HepG2 (cell line): Measurements from ENCODE around the gene CNOT1. TPM values are rescaled to one million over a fixed set of nuclear protein-coding genes. Genes with fewer than 3 reads are reported as not detected.

Experiments
- BCL6 ChIP-seq: IDR thresholded peaks from 2 replicates; pipeline ENCODE4 v1.6.1; 2016; ENCODE audit warnings: missing genetic modification reagents, missing compliant biosample characterization
- POLR2AphosphoS5 ChIP-seq: IDR thresholded peaks from 2 replicates; pipeline ENCODE4 v1.6.1; 2012; ENCODE audit warnings: low read depth, low read length
- POLR2G ChIP-seq: fragments of 200-400 bp; formaldehyde crosslinking; IDR thresholded peaks from 2 replicates; pipeline ENCODE4 v1.6.1; 2018; ENCODE audit warnings: mild to moderate bottlenecking, low read depth, low read length, moderate library complexity
- SMAD3 ChIP-seq: sonication (generic); formaldehyde crosslinking; IDR thresholded peaks from 2 replicates; pipeline ENCODE4 v1.4.0; 2020; ENCODE audit warnings: missing genetic modification reagents
- SRSF9 ChIP-seq: fragments of 200-400 bp; formaldehyde crosslinking; IDR thresholded peaks from 2 replicates; pipeline ENCODE4 v1.6.1; 2018; ENCODE audit warnings: borderline replicate concordance, mild to moderate bottlenecking, low read depth, low read length; ENCODE audit not compliant: insufficient read depth, poor library complexity, severe bottlenecking
- THAP11 ChIP-seq: IDR thresholded peaks from 2 replicates; pipeline ENCODE4 v1.6.1; 2016; ENCODE audit warnings: missing biosample characterization, missing genetic modification reagents
- XBP1 ChIP-seq: sonication (generic); formaldehyde crosslinking; IDR thresholded peaks from 2 replicates; pipeline ENCODE4 v1.5.0; 2020; ENCODE audit warnings: missing genetic modification reagents
- XRCC5 ChIP-seq: fragments of 200-400 bp; formaldehyde crosslinking; optimal IDR thresholded peaks from 2 replicates; pipeline ENCODE3; 2017; ENCODE audit warnings: mild to moderate bottlenecking, low read length
- YEATS2 ChIP-seq: sonication (generic); formaldehyde crosslinking; IDR thresholded peaks from 2 replicates; pipeline ENCODE4 v1.4.0; 2020; ENCODE audit warnings: missing genetic modification reagents, borderline replicate concordance
- ZNF776 ChIP-seq: sonication (generic); formaldehyde crosslinking; IDR thresholded peaks from 2 replicates; pipeline ENCODE4 v1.4.0; 2020; ENCODE audit warnings: mild to moderate bottlenecking, missing genetic modification reagents
- polyA plus RNA-seq, 8 experiments: library from polyadenylated mRNA; depleted of rRNA in 3 of 8; stranded (reverse) in 7 of 8; unstranded in 1 of 8; fragments of >200 nt; fragmentation: Illumina TruSeq in 4 of 8; extraction: Trizol in 4 of 8; gene quantifications; 2 replicates each; pipeline versions ENCODE4 v1.2.1 to v1.2.3, GENCODE V29; 2011 to 2016; ENCODE audit warnings: low read depth in 4 of 8, missing spikeins in 1 of 8, mixed read lengths in 1 of 8; ENCODE audit not compliant: insufficient read depth in 1 of 8
- total RNA-seq, 5 experiments: library from RNA; depleted of rRNA; stranded (reverse); fragments of >200 nt; fragmentation: Illumina TruSeq; extraction: Trizol; gene quantifications; 2 replicates each; pipeline ENCODE4 v1.2.3, GENCODE V29; 2016; ENCODE audit warnings: low read depth in 1 of 5
- TF ChIP-seq, protein P1 (sequence below): sonication (generic); formaldehyde crosslinking; IDR thresholded peaks from 2 replicates; pipeline ENCODE4 v1.4.0; 2020; ENCODE audit warnings: mild to moderate bottlenecking, low read depth, missing genetic modification reagents
- TF ChIP-seq, protein P2 (sequence below): sonication (generic); formaldehyde crosslinking; IDR thresholded peaks from 2 replicates; pipeline ENCODE4 v1.5.0; 2020; ENCODE audit warnings: missing genetic modification reagents

Gene CNOT1
- total and polyA plus RNA-seq, 2 of the 13 experiments (the other 11 are each of a cell fraction or from before 2014, with no cell fraction given) = 188 to 232 TPM

DNA sequence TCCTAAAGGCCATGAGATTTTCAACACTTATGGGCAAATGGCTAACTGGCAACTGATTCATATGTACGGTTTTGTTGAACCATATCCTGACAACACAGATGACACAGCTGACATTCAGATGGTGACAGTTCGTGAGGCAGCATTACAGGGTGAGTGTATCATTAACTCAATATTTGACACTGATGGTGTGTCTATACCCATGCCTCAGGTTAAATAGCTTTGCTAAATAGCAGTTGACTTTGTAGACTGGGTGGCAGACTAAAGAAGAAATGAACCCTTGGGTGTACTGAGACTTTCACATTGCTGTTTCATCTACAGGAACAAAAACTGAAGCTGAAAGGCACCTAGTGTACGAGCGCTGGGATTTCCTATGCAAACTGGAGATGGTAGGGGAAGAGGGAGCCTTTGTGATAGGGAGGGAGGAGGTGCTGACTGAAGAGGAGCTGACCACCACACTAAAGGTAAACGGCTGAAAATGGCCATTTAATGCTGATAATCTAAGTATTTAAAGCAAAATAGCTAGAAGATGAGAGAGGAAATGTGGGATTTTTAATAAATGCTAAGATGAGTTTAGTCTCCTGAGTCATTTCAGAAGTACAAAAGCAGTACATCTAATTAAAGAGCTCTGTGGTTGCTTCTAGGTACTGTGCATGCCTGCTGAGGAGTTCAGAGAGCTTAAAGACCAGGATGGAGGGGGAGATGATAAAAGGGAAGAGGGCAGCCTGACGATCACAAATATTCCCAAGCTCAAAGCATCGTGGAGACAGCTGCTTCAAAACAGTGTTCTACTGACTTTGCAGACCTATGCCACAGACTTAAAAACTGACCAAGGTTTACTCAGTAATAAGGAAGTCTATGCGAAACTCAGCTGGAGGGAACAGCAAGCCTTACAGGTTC lies 111.3 kb downstream of the CNOT1 start (continued):
- TF ChIP-seq THAP11 (CRISPR knock-in tag) (no peak), SRSF9 (no peak), POLR2AphosphoS5 (peak; percentile 41; the same call in 1 of the 2 replicates), BCL6 (CRISPR knock-in tag) (no peak), ZNF776 (no peak), YEATS2 (no peak), POLR2G (peak; percentile 35; the same call in 1 of the 2 replicates), XBP1 (CRISPR knock-in tag) (no peak), SMAD3 (CRISPR knock-in tag) (no peak), XRCC5 (no peak)
- TF ChIP-seq, protein P1, sequence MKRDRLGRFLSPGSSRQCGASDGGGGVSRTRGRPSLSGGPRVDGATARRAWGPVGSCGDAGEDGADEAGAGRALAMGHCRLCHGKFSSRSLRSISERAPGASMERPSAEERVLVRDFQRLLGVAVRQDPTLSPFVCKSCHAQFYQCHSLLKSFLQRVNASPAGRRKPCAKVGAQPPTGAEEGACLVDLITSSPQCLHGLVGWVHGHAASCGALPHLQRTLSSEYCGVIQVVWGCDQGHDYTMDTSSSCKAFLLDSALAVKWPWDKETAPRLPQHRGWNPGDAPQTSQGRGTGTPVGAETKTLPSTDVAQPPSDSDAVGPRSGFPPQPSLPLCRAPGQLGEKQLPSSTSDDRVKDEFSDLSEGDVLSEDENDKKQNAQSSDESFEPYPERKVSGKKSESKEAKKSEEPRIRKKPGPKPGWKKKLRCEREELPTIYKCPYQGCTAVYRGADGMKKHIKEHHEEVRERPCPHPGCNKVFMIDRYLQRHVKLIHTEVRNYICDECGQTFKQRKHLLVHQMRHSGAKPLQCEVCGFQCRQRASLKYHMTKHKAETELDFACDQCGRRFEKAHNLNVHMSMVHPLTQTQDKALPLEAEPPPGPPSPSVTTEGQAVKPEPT (CRISPR knock-in tag) = no peak
- TF ChIP-seq, protein P2, sequence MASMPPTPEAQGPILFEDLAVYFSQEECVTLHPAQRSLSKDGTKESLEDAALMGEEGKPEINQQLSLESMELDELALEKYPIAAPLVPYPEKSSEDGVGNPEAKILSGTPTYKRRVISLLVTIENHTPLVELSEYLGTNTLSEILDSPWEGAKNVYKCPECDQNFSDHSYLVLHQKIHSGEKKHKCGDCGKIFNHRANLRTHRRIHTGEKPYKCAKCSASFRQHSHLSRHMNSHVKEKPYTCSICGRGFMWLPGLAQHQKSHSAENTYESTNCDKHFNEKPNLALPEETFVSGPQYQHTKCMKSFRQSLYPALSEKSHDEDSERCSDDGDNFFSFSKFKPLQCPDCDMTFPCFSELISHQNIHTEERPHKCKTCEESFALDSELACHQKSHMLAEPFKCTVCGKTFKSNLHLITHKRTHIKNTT (CRISPR knock-in tag) = no peak
